Gastrocnemius medialis (tissue), 4 donors: ENCODE measurements around the gene RFC4.

Experiments
- POLR2A ChIP-seq, 2 donors: fragments of 450-650 bp; IDR thresholded peaks; one replicate each; pipeline ENCODE4 v1.6.1; 2017; ENCODE audit warnings: antibody characterized with exemption in 2 of 2, mild to moderate bottlenecking in 2 of 2, moderate library complexity in 2 of 2
- TF ChIP-seq, protein P1 (sequence below), 5 experiments: fragments of 450-650 bp in 3 of 5; fragments of 200-600 bp in 2 of 5; sonication (generic) in 2 of 5; IDR thresholded peaks in 4 of 5; conservative IDR thresholded peaks in 1 of 5; 1 replicate in 4 of 5; 2 replicates in 1 of 5; pipeline ENCODE4 v1.5.1; 2016 to 2019; ENCODE audit warnings: antibody characterized with exemption in 5 of 5, mild to moderate bottlenecking in 3 of 5, moderate library complexity in 3 of 5

DNA sequence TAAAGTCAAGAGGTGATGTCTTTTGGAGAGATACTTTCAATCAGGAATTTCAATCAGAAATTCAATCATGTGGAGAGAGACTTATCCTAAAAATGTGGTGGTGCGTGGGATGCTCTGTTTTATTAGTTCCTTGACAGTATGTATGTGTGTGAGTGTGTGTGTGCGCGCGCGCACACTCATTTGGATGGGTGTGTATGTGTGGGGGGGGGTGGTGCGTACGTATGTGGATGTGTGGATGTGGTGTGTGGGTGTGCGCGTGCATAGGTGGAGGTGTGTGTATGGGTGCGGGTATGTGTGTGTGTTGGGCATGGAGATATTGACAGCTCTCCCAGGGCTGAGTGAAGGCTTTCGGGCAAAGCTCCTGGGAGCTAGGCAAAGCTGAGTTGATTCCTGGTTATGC is 38.6 kb upstream of the RFC4 start:
- TF ChIP-seq, protein P1, sequence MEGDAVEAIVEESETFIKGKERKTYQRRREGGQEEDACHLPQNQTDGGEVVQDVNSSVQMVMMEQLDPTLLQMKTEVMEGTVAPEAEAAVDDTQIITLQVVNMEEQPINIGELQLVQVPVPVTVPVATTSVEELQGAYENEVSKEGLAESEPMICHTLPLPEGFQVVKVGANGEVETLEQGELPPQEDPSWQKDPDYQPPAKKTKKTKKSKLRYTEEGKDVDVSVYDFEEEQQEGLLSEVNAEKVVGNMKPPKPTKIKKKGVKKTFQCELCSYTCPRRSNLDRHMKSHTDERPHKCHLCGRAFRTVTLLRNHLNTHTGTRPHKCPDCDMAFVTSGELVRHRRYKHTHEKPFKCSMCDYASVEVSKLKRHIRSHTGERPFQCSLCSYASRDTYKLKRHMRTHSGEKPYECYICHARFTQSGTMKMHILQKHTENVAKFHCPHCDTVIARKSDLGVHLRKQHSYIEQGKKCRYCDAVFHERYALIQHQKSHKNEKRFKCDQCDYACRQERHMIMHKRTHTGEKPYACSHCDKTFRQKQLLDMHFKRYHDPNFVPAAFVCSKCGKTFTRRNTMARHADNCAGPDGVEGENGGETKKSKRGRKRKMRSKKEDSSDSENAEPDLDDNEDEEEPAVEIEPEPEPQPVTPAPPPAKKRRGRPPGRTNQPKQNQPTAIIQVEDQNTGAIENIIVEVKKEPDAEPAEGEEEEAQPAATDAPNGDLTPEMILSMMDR (IDR thresholded peaks at IDR 0.05 in 4 of 5, conservative IDR thresholded peaks at IDR 0.05 in 1 of 5), result no peak
- TF ChIP-seq POLR2A (IDR thresholded peaks at IDR 0.05), result no peak
